DND-41 (cell line): Measurements from ENCODE around the gene FBXL12.

Experiments used
- ATAC-seq: fragments of 200-7000 bp; cut with Tn5 transposase; 3 replicates; pipeline ENCODE4 v1.9.1; 2021; ENCODE audit warnings: low read depth; ENCODE audit not compliant: insufficient read depth
- DNase-seq: peaks from one replicate; pipeline ENCODE4 v3.0.0-alpha.2; 2020
- H2AFZ ChIP-seq: 2 replicates; pipeline ENCODE4 v1.6.0; 2012; ENCODE audit warnings: low read depth, low read length
- H3K27ac ChIP-seq: 2 replicates; pipeline ENCODE4 v1.5.1; 2012; ENCODE audit warnings: low read length, inconsistent platforms
- H3K27me3 ChIP-seq: fragments of 200-600 bp; sonication (generic); 2 replicates; pipeline ENCODE4 v1.6.0; 2012; ENCODE audit warnings: low read length, mild to moderate bottlenecking, inconsistent platforms; ENCODE audit not compliant: insufficient read depth, poor library complexity
- H3K36me3 ChIP-seq: 2 replicates; pipeline ENCODE4 v1.5.1; 2012; ENCODE audit warnings: low read length, inconsistent platforms; ENCODE audit not compliant: insufficient read depth
- H3K4me1 ChIP-seq: 2 replicates; pipeline ENCODE4 v1.5.1; 2012; ENCODE audit warnings: mild to moderate bottlenecking, low read length; ENCODE audit not compliant: insufficient read depth
- H3K4me2 ChIP-seq: 2 replicates; pipeline ENCODE4 v1.6.0; 2012; ENCODE audit warnings: mild to moderate bottlenecking, moderate library complexity, low read length, inconsistent platforms; ENCODE audit not compliant: insufficient read depth
- H3K4me3 ChIP-seq, 2 experiments: fragments of 200-600 bp in 1 of 2; shearing (Covaris generic) in 1 of 2; 2 replicates each; pipeline ENCODE4 v1.5.1; 2012 to 2016; ENCODE audit warnings: inconsistent platforms in 2 of 2, low read length in 2 of 2, mild to moderate bottlenecking in 2 of 2, low read depth in 1 of 2, moderate library complexity in 1 of 2
- H3K79me2 ChIP-seq: 2 replicates; pipeline ENCODE4 v1.6.0; 2012; ENCODE audit warnings: low read length, inconsistent platforms; ENCODE audit not compliant: insufficient read depth
- H3K9ac ChIP-seq: 2 replicates; pipeline ENCODE4 v1.6.0; 2012; ENCODE audit warnings: low read depth, mild to moderate bottlenecking, inconsistent platforms, low read length, moderate library complexity
- H3K9me3 ChIP-seq: 2 replicates; pipeline ENCODE4 v1.5.1; 2012; ENCODE audit warnings: low read length, moderate library complexity, mild to moderate bottlenecking, inconsistent platforms; ENCODE audit not compliant: insufficient read depth, severe bottlenecking
- H4K20me1 ChIP-seq: 2 replicates; pipeline ENCODE4 v1.6.0; 2012; ENCODE audit warnings: low read length; ENCODE audit not compliant: insufficient read depth
- EZH2 ChIP-seq: IDR thresholded peaks from 3 replicates; pipeline ENCODE4 v1.6.1; 2012; ENCODE audit warnings: borderline replicate concordance, low read depth, mild to moderate bottlenecking, moderate library complexity, low read length, inconsistent platforms; ENCODE audit not compliant: severe bottlenecking
- TF ChIP-seq, protein P1 (sequence below): IDR thresholded peaks from 2 replicates; pipeline ENCODE4 v1.5.1; 2012; ENCODE audit warnings: borderline replicate concordance, low read length, moderate library complexity, mild to moderate bottlenecking; ENCODE audit not compliant: poor library complexity, severe bottlenecking; ENCODE audit errors: extremely low read depth

FBXL12 gene, protein sequence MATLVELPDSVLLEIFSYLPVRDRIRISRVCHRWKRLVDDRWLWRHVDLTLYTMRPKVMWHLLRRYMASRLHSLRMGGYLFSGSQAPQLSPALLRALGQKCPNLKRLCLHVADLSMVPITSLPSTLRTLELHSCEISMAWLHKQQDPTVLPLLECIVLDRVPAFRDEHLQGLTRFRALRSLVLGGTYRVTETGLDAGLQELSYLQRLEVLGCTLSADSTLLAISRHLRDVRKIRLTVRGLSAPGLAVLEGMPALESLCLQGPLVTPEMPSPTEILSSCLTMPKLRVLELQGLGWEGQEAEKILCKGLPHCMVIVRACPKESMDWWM

DNA sequence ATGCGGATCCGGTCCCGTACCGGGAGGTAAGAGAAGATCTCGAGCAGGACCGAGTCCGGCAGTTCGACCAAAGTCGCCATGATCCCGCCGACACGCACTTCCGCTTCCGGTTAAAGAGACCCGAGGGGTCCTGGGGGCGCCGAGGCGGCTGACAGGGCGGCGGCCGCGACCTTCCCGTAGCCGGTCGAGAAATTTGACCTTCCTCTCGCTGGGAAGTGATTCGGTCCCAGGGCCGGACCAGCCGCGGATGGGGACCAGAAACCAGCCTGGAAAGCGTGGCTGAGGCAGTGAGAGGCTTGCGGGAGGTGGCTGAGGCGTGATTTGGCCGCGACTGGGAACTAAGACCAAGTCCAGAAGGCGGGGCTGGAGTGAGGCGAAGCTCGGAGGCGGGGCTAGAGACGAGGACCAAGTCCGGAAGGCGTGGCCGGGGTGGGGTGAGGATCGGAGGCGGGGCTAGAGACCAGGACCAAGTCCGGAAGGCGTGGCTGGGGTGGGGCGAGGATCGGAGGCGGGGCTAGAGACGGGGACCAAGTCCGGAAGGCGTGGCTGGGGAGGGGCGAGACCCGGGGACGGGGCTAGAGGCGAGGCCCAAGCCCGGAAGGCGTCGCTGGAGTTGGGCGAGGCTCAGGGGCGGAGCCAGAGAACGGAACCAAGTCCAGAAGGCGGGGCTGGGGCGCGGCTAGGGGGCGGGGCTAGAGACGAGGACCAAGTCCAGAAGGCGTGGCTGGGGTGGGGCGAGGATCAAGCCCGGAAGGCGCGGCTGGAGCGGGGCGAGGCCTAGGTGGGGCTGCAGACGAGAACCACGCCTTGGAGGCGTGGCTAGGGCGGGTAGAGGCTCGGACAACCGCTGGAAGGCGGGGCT, at the start of gene FBXL12:
Gene FBXL12, minus strand, starts transcription at position 346 of the 862 bp plus-strand sequence. Its CDS starts 266 bp downstream, at position 80.
- DNase-seq (peak; percentile 100), ATAC-seq (peak; percentile 87)
- Histone ChIP-seq H3K9ac (peak within 1 kb of the TSS; percentile 69), H3K27me3 (no peaks in the 10 kb centered on the region), H2AFZ (peak within 1 kb of the TSS; percentile 83), H3K4me1 (peaks cover 27% of the 10 kb centered on the region), H3K79me2 (peaks cover 39% of the 10 kb centered on the region), H3K27ac (peak within 1 kb of the TSS; percentile 82), H3K4me3 (peak within 1 kb of the TSS; percentile 52 to 72), H3K9me3 (peaks cover 12% of the 10 kb centered on the region), H3K4me2 (peak within 1 kb of the TSS; percentile 93), H3K36me3 (peaks cover 17% of the 10 kb centered on the region), H4K20me1 (no peaks in the 10 kb centered on the region)
- TF ChIP-seq, protein P1, sequence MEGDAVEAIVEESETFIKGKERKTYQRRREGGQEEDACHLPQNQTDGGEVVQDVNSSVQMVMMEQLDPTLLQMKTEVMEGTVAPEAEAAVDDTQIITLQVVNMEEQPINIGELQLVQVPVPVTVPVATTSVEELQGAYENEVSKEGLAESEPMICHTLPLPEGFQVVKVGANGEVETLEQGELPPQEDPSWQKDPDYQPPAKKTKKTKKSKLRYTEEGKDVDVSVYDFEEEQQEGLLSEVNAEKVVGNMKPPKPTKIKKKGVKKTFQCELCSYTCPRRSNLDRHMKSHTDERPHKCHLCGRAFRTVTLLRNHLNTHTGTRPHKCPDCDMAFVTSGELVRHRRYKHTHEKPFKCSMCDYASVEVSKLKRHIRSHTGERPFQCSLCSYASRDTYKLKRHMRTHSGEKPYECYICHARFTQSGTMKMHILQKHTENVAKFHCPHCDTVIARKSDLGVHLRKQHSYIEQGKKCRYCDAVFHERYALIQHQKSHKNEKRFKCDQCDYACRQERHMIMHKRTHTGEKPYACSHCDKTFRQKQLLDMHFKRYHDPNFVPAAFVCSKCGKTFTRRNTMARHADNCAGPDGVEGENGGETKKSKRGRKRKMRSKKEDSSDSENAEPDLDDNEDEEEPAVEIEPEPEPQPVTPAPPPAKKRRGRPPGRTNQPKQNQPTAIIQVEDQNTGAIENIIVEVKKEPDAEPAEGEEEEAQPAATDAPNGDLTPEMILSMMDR = no peak
- no peak for TF ChIP-seq EZH2

GRCh38 chr19:9865732-9866501, 47.0 kb upstream of the FBXL12 start:
- H4K20me1 ChIP-seq = no peaks in the 10 kb centered on the region
- no peaks in the 10 kb centered on the region for H3K79me2 ChIP-seq
- H3K27me3 ChIP-seq = no peaks in the 10 kb centered on the region
- DNase-seq (peak; percentile 75), ATAC-seq (peak; percentile 100)
- 0 out of 2 replicates have a peak overlapping the region, but pooled peaks have one; percentile 2 for H3K27ac ChIP-seq
- no peak overlapping the region for H3K4me2 ChIP-seq
- H3K4me3 ChIP-seq = no peak overlapping the region
- no peak overlapping the region for H2AFZ ChIP-seq
- H3K36me3 ChIP-seq = no peaks in the 10 kb centered on the region
- H3K9ac ChIP-seq = no peak overlapping the region
- TF ChIP-seq, protein P1 = no peak
- no peak for TF ChIP-seq EZH2
- H3K9me3 ChIP-seq = no peaks in the 10 kb centered on the region
- peaks cover 9% of the 10 kb centered on the region for H3K4me1 ChIP-seq

GRCh38 chr19:9863759-9864158, 44.9 kb upstream of the FBXL12 start:
- TF ChIP-seq, protein P1 = no peak
- no peak for TF ChIP-seq EZH2
- H3K4me3 ChIP-seq = no peak overlapping the region
- no peak for DNase-seq
- no peaks in the 10 kb centered on the region for H4K20me1 ChIP-seq
- H3K27me3 ChIP-seq = no peaks in the 10 kb centered on the region
- H3K4me2 ChIP-seq = no peak overlapping the region
- H3K4me1 ChIP-seq = peaks cover 10% of the 10 kb centered on the region
- no peak overlapping the region for H3K27ac ChIP-seq
- no peak for ATAC-seq
- no peak overlapping the region for H3K9ac ChIP-seq
- H3K36me3 ChIP-seq = no peaks in the 10 kb centered on the region
- no peaks in the 10 kb centered on the region for H3K9me3 ChIP-seq
- H2AFZ ChIP-seq = no peak overlapping the region
- no peaks in the 10 kb centered on the region for H3K79me2 ChIP-seq
